ENCODE results near the gene PRKX.
"Not testable (repeated sequence)": the region's sequence is repeated elsewhere in the genome, so short reads cannot be mapped to it uniquely, and the experiment has no call there.

The PRKX gene

DNA sequence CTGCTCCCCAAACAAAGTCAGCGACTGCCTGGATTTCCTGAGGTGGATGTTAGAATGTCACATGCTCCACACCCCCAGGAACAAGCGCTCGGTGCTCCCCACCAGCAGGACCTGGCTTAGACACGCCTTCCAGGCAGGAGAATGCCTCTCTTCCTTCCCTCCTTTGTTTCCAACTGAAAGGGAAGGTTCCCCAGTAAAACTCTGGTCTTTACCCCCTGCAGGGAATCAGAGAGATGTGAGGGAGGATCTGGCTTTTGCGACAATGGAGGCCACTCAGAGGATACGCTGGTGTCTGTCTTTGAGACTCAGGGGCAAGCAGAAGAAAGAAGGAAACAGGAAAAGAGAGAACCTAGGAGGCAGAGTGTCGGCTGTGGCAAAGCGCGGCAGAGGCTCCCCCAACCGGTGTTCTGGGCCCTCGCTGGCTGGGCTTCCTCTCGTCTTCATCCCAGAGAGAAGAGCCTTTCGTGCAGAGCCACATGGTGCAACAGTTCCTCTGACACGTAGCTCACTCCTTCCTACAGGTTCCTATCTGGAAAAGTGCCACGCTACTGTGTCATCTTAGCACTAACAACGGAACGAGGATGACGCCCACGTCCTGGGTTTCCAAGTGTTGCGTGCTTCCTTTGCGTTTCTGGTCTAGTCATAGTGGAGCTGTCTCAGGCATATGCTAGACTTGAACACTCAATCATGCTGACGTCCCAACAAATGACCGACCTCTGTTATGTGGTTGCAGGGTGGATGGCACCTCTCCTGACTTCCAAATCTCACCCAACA, 73.4 kb downstream of the PRKX start:
- DNase-seq: not testable (repeated sequence)

DNA sequence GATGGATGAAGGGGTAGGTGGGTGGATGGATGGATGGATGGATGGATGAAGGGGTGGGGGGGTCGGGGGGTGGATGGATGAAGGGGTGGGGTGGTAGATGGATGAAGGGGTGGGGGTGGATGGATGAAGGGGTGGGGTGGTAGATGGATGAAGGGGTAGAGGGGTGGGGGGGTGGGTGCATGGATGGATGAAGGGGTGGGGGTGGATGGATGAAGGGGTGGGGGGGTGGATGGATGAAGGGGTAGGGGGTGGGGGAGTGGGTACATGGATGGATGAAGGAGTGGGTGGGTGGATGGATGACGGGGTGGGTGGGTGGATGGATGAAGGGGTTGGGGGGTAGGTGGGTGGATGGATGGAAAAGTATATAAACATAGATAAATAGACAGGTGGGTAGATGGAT, 74.2 kb downstream of the PRKX start:
- no peak for DNase-seq

DNA sequence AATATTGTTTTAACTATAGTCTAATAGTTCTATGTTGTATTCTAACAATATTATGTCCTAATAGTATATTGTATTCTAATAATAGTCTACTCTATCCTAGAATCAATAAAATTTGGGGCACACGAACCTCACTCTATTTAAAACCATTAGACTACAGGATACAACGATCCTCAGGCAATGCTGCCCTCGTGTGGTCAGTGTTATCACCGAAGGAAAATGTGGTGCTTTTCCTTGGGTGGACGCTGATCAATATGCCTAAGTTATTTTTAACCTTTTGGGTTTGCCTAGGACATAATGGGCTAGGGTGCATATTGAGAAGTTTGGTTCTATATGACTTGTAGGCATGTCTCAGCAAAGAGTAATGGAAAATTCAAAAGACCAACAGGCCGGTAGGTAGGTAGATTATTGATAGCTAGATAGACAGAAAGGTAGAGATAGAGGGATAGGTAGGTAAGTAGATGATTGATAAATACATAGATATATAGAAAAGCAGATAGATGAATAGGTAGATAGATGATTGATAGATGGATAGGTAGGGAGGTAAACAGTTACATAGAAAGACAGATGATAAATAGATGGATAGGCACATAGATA, 75.1 kb downstream of the PRKX start:
- DNase-seq: peak; percentile 39

DNA sequence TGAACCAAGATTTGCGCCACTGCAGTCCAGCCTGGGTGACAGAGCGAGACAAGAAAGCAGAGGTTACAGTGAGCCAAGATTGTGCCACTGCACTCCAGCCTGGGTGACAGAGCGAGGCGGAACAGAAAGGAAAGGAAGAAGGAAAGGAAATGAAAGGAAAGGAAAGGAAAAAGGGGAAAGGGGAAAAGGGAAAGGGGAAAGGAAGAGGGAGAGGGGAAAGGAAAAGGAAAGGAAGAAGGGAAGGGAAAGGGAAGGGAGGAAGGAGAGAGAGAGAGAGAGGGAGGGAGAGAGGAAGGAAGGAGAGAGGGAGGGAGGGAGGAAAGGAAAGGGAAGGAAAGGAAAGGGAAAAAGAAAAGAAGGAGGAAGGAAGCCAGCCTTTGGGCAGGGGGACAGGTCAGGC, 76.6 kb downstream of the PRKX start:
- no peak for DNase-seq

DNA sequence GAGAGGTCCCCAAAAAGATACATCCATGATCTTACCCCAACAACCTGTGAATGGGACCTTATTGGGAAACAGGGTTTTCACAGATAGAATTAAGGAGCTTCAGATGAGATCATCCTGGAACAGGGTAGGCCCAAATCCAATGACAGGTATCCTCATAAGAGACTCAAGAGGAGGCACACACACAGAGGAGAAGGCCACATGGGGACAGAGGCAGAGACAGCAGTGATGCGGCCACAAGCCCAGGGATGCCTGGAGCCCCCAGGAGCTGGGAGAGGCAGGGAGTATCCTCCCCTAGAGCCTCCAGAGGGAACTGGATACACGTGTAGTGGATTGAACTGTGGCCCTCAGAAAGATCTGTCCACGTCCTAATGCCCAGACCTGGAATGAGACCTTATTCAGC, 82.3 kb downstream of the PRKX start:
- no peak for DNase-seq

DNA sequence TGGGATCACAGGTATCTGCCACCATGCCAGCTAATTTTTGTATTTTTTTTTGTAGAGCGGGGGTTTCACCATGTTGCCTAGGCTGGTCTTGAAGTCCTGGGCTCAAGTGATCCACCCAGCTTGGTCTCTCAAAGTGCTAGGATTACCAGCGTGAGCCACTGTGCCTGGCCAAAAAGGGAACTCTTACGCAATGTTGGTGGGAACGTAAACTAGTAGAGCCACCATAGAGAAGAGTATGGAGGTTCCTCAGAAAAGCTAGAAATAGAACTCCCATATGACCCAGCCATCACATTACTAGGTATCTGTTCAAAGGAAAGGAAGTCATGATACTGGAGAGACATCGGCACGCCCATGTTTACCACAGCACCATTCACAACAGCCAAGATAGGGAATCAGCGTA, 85.9 kb downstream of the PRKX start:
- no peak for DNase-seq

DNA sequence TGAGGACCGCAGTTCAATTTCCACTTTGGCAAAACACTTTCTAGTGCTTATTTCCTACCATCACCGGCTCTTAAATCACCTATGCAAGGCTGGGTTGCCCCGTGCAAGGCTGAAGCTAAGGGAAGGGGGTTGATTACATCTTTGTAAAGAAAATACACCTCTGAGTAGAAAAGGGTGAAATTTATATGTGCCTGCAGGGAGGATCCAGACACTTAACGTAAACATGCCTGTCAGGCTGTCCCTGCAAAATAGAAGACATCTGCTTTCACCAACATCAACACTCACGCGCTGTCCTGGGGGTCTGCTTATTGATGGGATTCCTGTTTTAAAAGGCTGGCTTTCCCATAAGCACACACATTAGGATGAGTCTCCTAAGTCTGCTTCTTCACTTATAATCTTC, 92.0 kb downstream of the PRKX start:
- no peak for DNase-seq

DNA sequence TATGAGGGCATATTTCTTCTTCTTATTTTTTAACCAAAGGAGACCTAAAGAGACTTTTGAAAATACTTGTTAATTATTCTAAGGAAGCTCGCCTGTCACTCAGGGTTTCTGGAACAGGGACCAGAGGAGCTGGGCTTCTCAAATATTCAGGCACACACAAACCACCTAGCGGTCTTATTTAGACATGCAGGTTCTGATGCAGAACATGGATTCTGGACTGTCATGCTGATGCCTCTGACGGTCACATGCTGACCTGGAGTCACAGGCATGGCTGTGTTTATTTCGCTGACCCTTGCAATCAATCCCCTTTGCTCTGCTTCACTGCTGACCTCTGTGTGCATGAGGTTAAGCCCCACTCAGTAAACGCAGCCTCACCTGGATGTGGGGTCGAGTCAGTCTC, 101.7 kb downstream of the PRKX start:
- not testable (repeated sequence) for DNase-seq

DNA sequence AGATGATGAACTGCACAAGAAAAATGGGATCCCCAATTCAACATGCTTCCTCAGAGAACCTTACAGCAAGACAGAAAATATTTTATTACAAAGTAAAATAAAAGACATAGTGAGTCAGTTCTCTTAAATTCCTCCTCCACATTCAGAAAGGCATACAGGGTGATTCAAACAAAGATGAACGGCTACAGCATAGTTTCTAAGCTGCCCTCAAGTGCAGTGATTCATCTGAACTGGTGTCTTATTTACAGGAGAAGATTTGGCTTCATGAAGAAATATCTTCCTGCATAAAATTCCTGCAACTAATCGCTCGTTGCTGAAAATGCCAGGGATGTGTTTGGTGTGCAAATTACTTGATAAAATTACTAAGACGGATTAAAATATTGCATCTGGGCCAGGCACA, 103.6 kb downstream of the PRKX start:
- no peak for DNase-seq

DNA sequence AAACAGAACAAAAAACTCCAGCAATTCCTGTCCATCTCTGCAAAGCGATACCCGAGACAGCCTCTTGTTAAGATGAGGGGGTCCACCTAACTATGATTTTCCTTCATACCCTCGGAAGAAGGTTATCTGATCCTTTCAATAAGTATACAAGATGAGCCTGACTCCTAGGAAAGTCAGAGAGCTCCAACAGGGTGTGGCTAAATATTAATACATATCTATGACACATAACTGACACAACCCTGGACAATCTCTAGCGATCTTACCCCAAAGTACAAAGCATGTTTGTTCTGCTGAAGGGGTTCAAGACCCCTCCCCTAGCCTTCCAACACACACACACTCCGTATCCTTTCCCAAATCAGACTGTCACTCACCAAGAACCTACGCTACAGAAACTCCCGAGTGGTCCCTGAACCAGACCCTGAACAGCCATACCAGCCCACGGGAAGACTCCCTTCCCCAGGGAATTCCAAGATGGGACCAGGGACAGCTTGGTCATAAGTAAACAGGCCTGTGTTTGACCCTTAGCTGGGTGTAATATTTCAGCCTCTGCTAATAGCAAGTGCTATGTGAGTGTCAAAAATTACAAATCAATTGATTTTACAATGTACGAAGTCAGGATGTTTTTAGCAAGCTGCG, 110.3 kb downstream of the PRKX start:
- DNase-seq: no peak

DNA sequence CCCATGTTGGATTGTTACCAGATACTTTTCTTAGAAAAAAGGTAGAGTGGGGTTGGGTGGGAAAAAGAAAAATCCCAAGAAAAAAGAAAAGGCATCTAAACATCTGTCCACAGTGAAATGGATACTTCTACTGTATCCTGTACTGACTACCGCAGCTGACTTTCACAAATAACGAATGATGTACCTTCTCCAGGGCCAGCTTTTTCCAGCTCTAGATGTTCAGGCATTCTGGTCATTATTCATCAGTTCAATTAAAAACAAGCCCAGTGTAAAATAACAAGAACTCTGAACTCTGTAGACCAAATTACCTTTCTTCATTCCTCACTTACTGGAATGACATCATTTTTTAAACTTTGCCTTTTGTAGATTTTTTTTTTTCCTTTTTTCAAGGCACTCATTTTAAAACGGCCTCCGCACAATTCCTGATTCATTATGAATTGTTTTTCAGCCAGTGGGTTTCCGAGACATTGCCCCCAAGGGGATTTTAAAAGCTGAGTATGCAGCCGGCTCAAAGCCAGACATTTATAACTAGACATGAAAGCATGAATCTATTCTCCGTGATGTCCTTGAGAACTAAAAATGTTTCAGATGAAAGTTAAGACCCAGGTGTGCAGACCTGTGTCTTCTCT, 113.5 kb downstream of the PRKX start:
- DNase-seq: no peak

DNA sequence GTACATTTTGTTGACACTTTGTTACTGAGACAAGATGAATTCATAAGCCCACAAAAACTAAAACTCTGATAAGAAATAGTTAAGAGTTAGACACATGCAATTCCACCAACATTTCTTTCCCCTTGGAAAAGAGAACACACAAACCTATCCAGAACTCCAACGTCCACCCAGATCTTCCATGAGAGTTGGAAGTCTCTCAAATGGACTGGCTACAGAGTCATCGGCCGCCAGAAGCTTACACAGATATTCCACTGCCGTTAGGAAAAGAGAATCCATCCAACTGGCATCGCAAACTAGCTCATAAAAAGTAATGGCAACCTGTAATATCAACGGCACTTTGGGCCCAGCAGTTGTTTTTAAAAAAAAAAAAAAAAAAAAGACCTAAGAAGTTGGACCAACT, 114.7 kb downstream of the PRKX start:
- no peak for DNase-seq

DNA sequence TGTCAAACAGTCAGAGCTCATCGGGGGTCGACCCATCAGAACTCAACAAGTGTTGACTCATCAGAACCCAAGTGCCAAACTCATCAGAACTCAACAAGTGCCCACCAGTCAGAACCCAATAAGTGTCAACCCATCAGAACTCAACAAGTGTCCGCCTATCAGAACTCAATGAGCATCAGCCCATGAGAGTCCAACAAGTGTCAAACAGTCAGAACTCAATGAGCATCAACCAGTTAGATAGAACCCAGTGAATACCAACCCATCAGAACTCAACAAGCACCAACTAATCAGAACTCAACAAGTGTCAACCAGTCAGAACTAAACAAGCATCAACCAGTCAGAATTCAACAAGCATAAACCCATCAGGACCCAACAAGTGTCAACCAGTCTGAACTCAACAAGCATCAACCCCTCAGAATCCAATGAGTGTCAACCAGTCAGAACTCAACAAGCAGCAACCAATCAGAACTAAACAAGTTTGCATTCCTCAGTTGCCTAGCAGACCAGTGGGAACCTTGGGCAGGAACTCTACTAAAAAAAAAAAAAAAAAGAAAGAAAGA, 115.3 kb downstream of the PRKX start:
- no peak for DNase-seq

DNA sequence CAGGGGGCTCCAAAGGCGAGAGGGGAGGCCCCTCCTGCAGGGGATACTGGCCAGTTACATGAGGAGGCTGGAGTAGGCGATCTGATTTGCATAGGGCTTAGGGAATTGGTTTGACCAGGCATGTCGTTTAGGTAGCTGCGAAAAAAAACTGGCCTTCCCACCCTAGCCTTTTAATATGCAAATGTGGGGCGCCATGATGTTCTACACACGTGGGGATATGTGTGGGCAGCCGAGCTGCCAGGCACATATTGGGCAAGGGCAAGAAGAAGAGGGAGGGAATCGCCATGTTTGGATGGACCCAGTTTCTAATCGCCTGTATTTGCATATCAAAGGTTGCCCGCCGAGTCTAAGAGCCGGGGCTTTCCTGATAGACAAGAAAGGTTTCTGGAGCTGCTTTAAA, 121.3 kb downstream of the PRKX start:
- no peak for DNase-seq

DNA sequence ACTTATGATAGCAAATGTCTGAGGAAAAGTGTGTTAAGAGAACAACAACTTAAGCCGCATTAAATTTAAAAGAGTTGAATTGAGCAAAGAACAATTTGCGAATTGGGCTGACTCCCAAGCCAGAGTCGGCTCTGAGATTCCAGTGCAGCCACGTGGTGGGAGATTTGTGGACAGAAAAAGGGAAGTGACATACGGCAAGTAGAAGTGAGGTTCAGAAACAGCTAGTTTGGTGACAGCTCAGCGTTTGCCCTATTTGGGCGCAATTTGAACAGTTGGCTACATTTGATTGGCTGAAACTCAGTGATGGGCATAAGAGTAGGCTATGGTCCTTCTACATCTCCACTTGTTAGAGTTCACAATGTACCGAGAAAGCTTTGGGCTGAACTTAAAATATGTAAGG, 124.0 kb downstream of the PRKX start:
- DNase-seq: no peak

DNA sequence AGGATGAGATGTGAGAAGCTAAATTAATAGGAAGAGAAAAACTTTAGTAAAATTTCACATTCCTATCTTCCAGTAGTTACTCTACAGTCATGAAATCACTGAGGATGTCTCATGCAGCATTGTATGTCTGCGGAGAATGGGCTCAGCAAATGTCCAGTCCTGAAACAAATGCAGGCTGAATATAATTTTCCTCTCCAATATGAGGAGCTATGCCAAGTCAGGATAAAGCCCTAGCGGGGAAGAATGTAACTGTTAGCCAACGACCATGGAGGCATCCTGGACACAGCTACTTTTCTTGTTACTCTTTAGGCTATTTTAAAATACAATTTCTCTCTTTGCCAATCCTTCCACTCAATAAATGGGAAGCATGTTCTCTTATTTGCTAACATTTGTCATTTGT, 127.7 kb downstream of the PRKX start:
- no peak for DNase-seq

DNA sequence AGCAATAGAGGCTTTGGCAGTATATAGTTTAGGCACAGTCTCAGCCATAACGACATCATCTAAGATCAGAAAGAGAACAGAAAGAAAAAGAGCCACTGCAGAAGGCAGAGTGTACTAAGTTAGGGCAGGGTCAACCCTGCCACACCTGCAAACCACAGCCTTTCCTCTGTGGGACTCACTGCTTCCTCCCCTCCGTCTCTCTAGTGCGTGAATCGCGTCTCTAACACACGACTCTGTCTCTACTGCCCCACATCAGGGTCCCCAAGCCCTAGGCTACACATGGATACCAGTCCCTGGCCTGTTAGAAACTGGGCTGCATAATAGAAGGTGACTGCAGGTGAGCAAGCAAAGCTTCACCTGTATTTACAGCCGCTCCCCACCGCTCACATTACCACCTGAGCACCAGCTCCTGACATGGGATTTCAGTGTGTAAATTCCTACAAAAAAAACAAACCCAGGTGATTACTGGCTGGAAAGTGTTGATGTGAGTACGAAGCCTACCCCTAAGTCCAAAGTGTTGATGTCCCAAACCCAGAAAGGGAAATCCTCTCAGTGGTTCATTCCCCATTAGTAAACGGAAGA, 128.9 kb downstream of the PRKX start:
- no peak for DNase-seq

DNA sequence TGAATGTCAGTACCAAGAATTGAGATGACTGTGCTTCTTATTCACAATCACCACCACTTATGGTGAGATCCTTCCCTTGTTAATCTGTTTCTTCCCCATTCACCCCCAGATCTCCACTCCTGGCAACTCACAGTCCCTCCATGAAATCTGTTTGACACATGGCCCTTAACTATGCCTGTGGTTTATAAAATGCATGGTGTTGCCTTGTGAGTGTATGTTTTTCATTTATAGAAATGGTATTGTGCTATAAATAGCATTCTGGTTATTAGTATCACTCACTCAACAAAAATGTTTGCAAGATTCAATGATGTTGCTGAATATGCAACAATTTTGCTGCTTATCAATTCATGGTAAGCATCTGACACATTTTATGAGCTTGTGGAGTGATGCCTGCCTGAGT, 131.0 kb downstream of the PRKX start:
- no peak for DNase-seq

DNA sequence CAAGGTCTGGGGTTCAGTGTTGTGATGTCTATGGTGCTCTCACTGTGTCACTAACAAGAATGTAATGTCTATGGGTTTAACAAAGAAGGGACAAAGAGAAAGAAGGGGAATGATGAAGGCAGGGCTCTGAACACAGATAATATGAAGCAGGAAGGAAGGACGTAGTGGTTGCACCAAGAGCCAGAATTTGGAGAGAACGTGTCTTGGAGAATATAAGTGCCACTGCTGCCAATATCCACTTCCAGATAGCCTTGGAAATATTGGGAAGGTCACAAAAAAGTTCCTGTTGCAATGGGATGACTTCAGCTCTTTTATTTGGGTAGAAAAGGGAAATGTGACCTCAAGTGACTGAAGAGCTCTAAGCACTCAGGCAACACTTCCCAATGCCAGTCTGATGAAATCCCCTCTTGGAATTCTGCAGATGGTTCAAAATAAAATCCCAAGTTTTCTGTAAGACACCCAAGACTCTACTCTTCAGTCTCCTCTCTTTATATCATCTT, 131.8 kb downstream of the PRKX start:
- DNase-seq: no peak

DNA sequence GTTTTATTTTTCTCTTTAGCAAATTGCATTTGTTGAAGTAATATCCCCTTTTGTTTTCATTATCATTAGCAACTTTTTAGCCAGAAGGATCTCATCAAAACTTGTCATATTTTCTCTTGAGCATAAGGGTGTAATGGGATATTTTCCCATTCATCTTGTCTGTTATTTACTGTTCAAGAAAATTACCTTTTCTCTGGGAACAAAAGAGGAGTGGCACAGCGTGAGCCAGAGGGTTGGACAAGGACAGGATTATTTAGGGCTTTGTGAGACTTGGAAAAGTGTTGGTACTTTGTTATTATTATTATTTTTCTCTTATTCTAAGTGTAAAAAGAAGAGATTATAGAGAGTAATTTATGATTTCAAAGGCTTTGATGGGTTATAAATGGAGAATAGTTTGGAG, 135.9 kb downstream of the PRKX start:
- DNase-seq: no peak

DNA sequence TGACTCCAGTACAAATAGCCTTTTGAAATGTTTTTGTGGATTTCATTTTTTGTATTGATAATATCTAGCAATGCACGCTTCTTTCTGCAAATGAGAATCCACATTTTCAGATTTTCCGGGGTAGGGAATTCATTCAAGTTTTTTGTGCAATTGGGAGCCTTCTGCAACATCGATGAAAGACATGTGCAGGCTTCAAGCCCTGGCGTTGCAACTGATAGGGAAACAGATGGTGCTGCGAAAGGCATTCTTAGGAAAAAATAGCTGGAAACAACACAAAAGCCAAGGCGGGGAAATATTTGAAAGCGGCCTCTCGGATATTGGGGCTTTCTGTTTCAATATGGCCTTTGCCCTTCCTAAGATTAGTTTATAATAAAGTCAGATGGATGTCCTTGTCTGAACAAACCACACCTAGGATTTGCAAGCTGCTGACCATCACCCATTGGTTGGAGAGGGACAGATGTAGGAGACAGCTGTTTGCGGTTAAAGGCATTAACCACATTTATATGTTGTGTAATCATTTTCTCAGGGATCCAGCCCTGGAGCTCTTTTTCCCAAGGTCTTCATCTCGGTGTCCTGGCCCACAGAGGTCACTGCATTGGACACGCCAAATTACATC, 136.5 kb downstream of the PRKX start:
- no peak for DNase-seq

DNA sequence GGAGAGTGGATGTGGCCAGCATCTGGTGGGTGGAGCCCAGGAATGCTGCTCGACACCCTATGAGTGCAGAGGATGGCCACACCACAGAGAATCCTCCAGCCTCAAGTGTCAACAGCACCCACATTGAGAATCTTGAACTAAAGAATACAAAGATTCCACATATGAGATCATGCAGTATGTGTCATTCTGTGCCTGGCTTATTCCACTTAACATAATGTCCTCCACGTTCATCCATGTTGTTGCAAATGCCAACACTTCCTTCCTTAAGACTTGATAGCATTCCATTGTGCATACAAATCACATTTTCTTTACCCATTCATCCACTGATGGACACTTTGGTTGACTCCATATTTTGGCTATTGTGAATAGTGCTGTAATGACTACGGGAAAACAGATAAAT, 145.8 kb downstream of the PRKX start:
- DNase-seq: no peak

DNA sequence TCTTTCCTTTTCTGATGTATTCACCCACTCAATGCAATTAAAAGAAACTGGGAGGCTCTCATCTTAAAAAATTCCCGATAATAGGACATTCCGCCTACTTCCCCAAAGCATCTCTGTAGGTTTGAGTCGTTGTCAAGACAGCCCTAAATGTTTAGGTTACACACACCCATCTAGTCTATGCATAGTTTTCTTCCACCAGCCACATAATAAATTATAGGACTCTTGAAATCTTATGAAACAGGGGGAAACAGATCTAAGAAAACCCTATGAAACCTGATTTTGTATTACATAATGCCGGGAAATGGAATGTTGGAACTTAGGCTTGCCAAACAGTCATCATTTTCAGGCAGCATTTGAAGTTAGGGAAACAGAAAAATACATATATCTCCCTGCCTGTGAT, 150.0 kb downstream of the PRKX start:
- DNase-seq: no peak

Data from activated T-cell treated with anti-CD3 and anti-CD28 coated beads, Interleukin-2, amount 50 U/mL, for 1 hour (primary cell).